ENCODE results near the gene RAB30.

DNA sequence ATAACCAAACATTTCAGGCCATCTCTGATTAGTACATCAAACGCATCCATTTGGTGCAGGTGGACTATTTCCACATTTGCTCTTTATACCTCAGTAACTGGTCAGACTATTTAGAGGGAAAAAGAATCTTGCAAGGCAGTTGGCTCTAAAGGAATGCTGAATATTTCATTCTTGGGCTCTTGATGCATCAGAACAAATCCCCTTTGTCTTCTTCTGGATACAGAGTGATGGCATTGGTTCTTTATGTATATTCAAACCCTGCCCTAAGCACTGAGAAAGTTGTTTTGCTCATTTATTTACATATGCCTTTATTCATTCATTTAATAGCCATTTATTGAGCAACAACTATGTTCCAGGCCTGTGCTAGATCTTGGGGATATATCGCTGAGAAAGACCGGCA lies 31.1 kb upstream of the RAB30 start:
- TF ChIP-seq, protein P1, sequence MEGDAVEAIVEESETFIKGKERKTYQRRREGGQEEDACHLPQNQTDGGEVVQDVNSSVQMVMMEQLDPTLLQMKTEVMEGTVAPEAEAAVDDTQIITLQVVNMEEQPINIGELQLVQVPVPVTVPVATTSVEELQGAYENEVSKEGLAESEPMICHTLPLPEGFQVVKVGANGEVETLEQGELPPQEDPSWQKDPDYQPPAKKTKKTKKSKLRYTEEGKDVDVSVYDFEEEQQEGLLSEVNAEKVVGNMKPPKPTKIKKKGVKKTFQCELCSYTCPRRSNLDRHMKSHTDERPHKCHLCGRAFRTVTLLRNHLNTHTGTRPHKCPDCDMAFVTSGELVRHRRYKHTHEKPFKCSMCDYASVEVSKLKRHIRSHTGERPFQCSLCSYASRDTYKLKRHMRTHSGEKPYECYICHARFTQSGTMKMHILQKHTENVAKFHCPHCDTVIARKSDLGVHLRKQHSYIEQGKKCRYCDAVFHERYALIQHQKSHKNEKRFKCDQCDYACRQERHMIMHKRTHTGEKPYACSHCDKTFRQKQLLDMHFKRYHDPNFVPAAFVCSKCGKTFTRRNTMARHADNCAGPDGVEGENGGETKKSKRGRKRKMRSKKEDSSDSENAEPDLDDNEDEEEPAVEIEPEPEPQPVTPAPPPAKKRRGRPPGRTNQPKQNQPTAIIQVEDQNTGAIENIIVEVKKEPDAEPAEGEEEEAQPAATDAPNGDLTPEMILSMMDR (IDR thresholded peaks at IDR 0.05; ENCODE audit: extremely low read depth in 1 of 2, insufficient read depth in 1 of 2, low read depth in 1 of 2, low read length in 2 of 2), result no peak
- TF ChIP-seq POLR2AphosphoS5 (IDR thresholded peaks at IDR 0.05; ENCODE audit: insufficient read depth, low read depth, low read length) (no peak), POLR2A (IDR thresholded peaks at IDR 0.05; ENCODE audit: low read depth, low read length) (no peak), GATA2 (IDR thresholded peaks at IDR 0.05; ENCODE audit: insufficient read depth, insufficient read length, low read depth, low read length) (no peak), MAX (IDR thresholded peaks at IDR 0.05; ENCODE audit: insufficient read depth, insufficient read length) (no peak)
